Tibial nerve (tissue), 4 donors: ENCODE measurements around the gene BTRC. TPM values are rescaled to one million over a fixed set of nuclear protein-coding genes. Genes with fewer than 3 reads are reported as not detected.

Source experiments
- DNase-seq, 2 donors: peaks; one replicate each; pipeline ENCODE4 v3.0.0-alpha.2; 2019; ENCODE audit warnings: low spot score in 2 of 2
- H3K27ac ChIP-seq, 4 donors: fragments of 200-600 bp; sonication (generic) in 3 of 4; one replicate each; pipeline ENCODE4 v1.5.1; 2017 to 2019; ENCODE audit warnings: mild to moderate bottlenecking in 1 of 4
- H3K27me3 ChIP-seq, 2 donors: fragments of 200-600 bp; sonication (generic) in 1 of 2; one replicate each; pipeline versions ENCODE4 v1.5.1 to v1.6.0; 2017 to 2019
- H3K36me3 ChIP-seq, 3 donors: fragments of 200-600 bp; sonication (generic); one replicate each; pipeline ENCODE4 v1.5.1; 2018 to 2019
- H3K4me1 ChIP-seq, 4 donors: fragments of 200-600 bp; sonication (generic) in 3 of 4; one replicate each; pipeline ENCODE4 v1.5.1; 2017 to 2019
- H3K4me3 ChIP-seq, 4 donors: fragments of 200-600 bp; sonication (generic) in 3 of 4; one replicate each; pipeline ENCODE4 v1.5.1; 2017 to 2019; ENCODE audit warnings: mild to moderate bottlenecking in 1 of 4, moderate library complexity in 1 of 4
- H3K9me3 ChIP-seq, 4 donors: fragments of 200-600 bp; sonication (generic) in 3 of 4; one replicate each; pipeline ENCODE4 v1.5.1; 2017 to 2019
- CTCF ChIP-seq, 5 experiments: fragments of 200-600 bp in 3 of 5; fragments of 450-650 bp in 2 of 5; sonication (generic) in 3 of 5; IDR thresholded peaks; one replicate each; pipeline ENCODE4 v1.5.1; 2016 to 2019; ENCODE audit warnings: antibody characterized with exemption in 5 of 5, mild to moderate bottlenecking in 3 of 5, moderate library complexity in 2 of 5
- EP300 ChIP-seq, 2 donors: sonication (generic); formaldehyde crosslinking; IDR thresholded peaks; one replicate each; pipeline ENCODE4 v1.6.1; 2017; ENCODE audit warnings: antibody characterized with exemption in 2 of 2, mild to moderate bottlenecking in 1 of 2
- POLR2A ChIP-seq, 2 donors: fragments of 450-650 bp; IDR thresholded peaks; one replicate each; pipeline ENCODE4 v1.6.1; 2017; ENCODE audit warnings: antibody characterized with exemption in 2 of 2, mild to moderate bottlenecking in 2 of 2, moderate library complexity in 2 of 2
- WGBS, 2 donors: methylation state at CpG; one replicate each; pipeline ENCODE4 v1.1.5; 2018; 5-methylcytosine and 5-hydroxymethylcytosine counted together
- total RNA-seq, 4 donors: library from RNA; depleted of rRNA; stranded (reverse); fragments of >200 nt; gene quantifications; one replicate each; pipeline ENCODE4 v1.1.0, GENCODE V29; 2016

The BTRC gene
- total RNA-seq, 4 donors from 2014 or later: 7.9 to 14.2 (median 8.8) TPM

- no peak for DNase-seq
- Histone ChIP-seq H3K27me3 (no peaks in the 10 kb centered on the region), H3K4me1 (no peaks in the 10 kb centered on the region), H3K36me3 (no peaks in the 10 kb centered on the region), H3K9me3 (no peaks in the 10 kb centered on the region), H3K27ac (no peak overlapping the region), H3K4me3 (no peak overlapping the region)
- no peak for TF ChIP-seq POLR2A (IDR thresholded peaks at IDR 0.05)
- no peak for TF ChIP-seq CTCF (IDR thresholded peaks at IDR 0.05)
- TF ChIP-seq EP300 (IDR thresholded peaks at IDR 0.05): no peak
- WGBS, 2 donors: 59 to 61% methylated on average over 4 of the region's 4 CpGs
Observed at GRCh38 chr10:101495324-101495925, 141.5 kb downstream of the BTRC start.

GRCh38 chr10:101504438-101504837 lies 150.5 kb downstream of the BTRC start:
- Histone ChIP-seq H3K27ac (no peak overlapping the region), H3K27me3 (no peaks in the 10 kb centered on the region), H3K36me3 (no peaks in the 10 kb centered on the region), H3K9me3 (no peaks in the 10 kb centered on the region), H3K4me1 (no peaks in the 10 kb centered on the region), H3K4me3 (no peak overlapping the region)
- 98 to 100% methylated on average over 1 of the region's 2 CpGs for WGBS, 2 donors
- no peak for DNase-seq
- TF ChIP-seq EP300 (IDR thresholded peaks at IDR 0.05) (no peak), POLR2A (IDR thresholded peaks at IDR 0.05) (no peak), CTCF (IDR thresholded peaks at IDR 0.05) (no peak)

GRCh38 chr10:101506829-101507661 lies 153.1 kb downstream of the BTRC start:
- Histone ChIP-seq H3K4me1 (no peaks in the 10 kb centered on the region), H3K9me3 (no peaks in the 10 kb centered on the region), H3K27ac (no peak overlapping the region), H3K36me3 (no peaks in the 10 kb centered on the region), H3K27me3 (no peaks in the 10 kb centered on the region), H3K4me3 (no peak overlapping the region)
- 63 to 68% methylated on average over 11 of the region's 11 CpGs for WGBS, 2 donors
- no peak for DNase-seq
- TF ChIP-seq EP300 (IDR thresholded peaks at IDR 0.05) (no peak), POLR2A (IDR thresholded peaks at IDR 0.05) (no peak), CTCF (IDR thresholded peaks at IDR 0.05) (no peak)

GRCh38 chr10:101507828-101508227 lies 153.9 kb downstream of the BTRC start:
- DNase-seq: no peak
- no peaks in the 10 kb centered on the region for H3K9me3 ChIP-seq
- H3K4me1 ChIP-seq: no peaks in the 10 kb centered on the region
- TF ChIP-seq EP300 (IDR thresholded peaks at IDR 0.05) (no peak), POLR2A (IDR thresholded peaks at IDR 0.05) (no peak), CTCF (IDR thresholded peaks at IDR 0.05) (no peak)
- no peaks in the 10 kb centered on the region for H3K27me3 ChIP-seq
- H3K27ac ChIP-seq: no peak overlapping the region
- H3K36me3 ChIP-seq: no peaks in the 10 kb centered on the region
- no peak overlapping the region for H3K4me3 ChIP-seq

- no peak overlapping the region for H3K4me3 ChIP-seq
- TF ChIP-seq EP300 (IDR thresholded peaks at IDR 0.05) (no peak), POLR2A (IDR thresholded peaks at IDR 0.05) (no peak), CTCF (IDR thresholded peaks at IDR 0.05) (no peak)
- peaks cover 0 to 8% (median 0%) of the 10 kb centered on the region in 4 donors for H3K9me3 ChIP-seq
- no peak for DNase-seq
- no peaks in the 10 kb centered on the region for H3K27me3 ChIP-seq
- no peaks in the 10 kb centered on the region for H3K36me3 ChIP-seq
- H3K4me1 ChIP-seq: no peaks in the 10 kb centered on the region
- H3K27ac ChIP-seq: no peak overlapping the region
Observed at GRCh38 chr10:101511938-101512337, 158.0 kb downstream of the BTRC start.
